ENCODE results near the gene PDCD11.

The PDCD11 gene

DNA sequence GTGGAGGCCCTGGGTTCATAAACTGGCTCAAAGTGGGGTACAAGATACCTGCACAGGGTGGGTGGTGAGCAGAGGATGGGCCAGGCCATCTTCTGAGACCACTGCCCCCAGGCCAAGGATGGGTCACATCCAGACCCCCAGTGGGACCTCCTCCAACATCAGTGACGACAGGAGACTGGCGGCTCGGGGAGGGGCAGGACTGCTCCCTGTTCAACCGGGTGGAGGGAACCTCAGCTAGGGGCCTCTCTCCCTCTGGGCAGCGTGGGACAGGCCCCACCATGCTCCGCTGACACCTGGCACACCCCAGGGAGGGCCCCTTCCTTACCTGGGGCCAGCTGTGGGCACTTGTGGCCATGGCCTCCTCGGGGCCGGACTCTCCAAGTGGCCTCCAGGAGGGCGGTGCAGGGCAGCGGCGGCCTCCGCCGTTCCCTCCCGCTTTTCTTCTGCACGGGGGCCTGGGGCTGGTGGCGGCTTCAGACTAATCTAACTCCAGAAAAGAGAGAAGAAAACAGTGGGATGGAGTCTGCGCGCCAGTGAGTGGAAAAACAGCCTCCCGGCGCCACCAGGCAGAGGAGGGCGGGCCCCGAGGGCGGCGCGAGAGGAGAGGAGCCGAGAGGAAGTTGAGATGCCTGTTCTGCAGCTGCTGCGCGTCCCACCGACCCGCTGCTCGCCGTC lies 55.5 kb downstream of the PDCD11 start, which contains the start of gene CALHM2:
TSS of gene CALHM2 (minus strand) at position 540 of the 675 bp plus-strand sequence. CDS start 2,429 bp downstream, outside the sequence.
- Histone ChIP-seq H3K4me3 (ENCODE audit: low read depth, low read length) (peak within 1 kb of the TSS; percentile 68), H3K9me3 (no peaks in the 10 kb centered on the region), H3K27me3 (no peaks in the 10 kb centered on the region), H3K36me3 (peaks cover 29% of the 10 kb centered on the region), H3K4me1 (peaks cover 7% of the 10 kb centered on the region)
- TF ChIP-seq CTCF (IDR thresholded peaks at IDR 0.05; ENCODE audit: low read depth, low read length) = no peak
- DNase-seq = peak; percentile 84

- H3K27me3 ChIP-seq = no peaks in the 10 kb centered on the region
- no peak for DNase-seq
- no peak for TF ChIP-seq CTCF (IDR thresholded peaks at IDR 0.05; ENCODE audit: low read depth, low read length)
- H3K9me3 ChIP-seq = no peaks in the 10 kb centered on the region
- peaks cover 7% of the 10 kb centered on the region for H3K4me1 ChIP-seq
- H3K4me3 ChIP-seq (ENCODE audit: low read depth, low read length) = peak overlapping the region; percentile 68
- H3K36me3 ChIP-seq = peaks cover 22% of the 10 kb centered on the region
These were observed 56.2 kb downstream of the PDCD11 start for GRCh38 chr10:103452506-103453230.

GRCh38 chr10:103454026-103454425 lies 57.6 kb downstream of the PDCD11 start:
- no peaks in the 10 kb centered on the region for H3K9me3 ChIP-seq
- DNase-seq = no peak
- no peak overlapping the region for H3K4me3 ChIP-seq (ENCODE audit: low read depth, low read length)
- no peak for TF ChIP-seq CTCF (IDR thresholded peaks at IDR 0.05; ENCODE audit: low read depth, low read length)
- H3K27me3 ChIP-seq = no peaks in the 10 kb centered on the region
- peaks cover 7% of the 10 kb centered on the region for H3K4me1 ChIP-seq
- H3K36me3 ChIP-seq = peaks cover 13% of the 10 kb centered on the region

GRCh38 chr10:103455235-103455634 lies 58.8 kb downstream of the PDCD11 start:
- Histone ChIP-seq H3K36me3 (peaks cover under 1% of the 10 kb centered on the region), H3K4me1 (peaks cover 7% of the 10 kb centered on the region), H3K9me3 (no peaks in the 10 kb centered on the region), H3K27me3 (no peaks in the 10 kb centered on the region), H3K4me3 (ENCODE audit: low read depth, low read length) (no peak overlapping the region)
- no peak for DNase-seq
- no peak for TF ChIP-seq CTCF (IDR thresholded peaks at IDR 0.05; ENCODE audit: low read depth, low read length)

DNA sequence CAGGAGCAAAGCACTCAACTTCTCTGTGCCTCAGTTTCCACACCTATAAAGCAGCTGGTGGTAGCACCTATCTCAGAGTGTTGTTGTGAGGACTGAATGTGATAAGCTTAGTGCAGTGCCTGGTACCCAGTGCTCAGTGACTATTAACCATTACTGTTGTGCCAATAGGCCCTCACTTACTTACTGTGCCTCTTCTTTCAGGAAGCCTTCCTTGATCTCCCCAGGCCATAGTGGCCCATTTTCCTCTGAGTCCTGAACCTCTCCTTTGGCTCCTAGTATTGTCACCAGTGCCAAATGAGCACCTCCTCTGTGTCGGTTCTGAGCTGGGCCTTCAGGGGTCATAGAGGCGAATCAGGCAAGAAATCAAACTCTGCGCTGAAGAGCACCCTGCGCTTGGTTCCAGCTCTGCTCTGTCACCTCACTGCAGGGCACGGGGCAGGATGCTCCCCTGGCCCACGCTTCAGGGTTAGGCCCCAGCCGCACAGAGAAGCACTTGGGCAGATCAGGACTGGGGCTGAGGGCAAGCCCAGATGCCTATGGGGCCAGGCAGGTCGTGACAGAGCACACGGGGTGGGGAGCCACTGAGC lies 59.7 kb downstream of the PDCD11 start:
- no peak for TF ChIP-seq CTCF (IDR thresholded peaks at IDR 0.05; ENCODE audit: low read depth, low read length)
- H3K36me3 ChIP-seq = no peaks in the 10 kb centered on the region
- no peaks in the 10 kb centered on the region for H3K27me3 ChIP-seq
- no peaks in the 10 kb centered on the region for H3K9me3 ChIP-seq
- H3K4me3 ChIP-seq (ENCODE audit: low read depth, low read length) = no peak overlapping the region
- DNase-seq = no peak
- peaks cover 7% of the 10 kb centered on the region for H3K4me1 ChIP-seq

Data from BE2C (cell line).